MM.1S (cell line): ENCODE data around the gene DIO3.

Experiments
- DNase-seq: peaks from one replicate; pipeline ENCODE4 v3.0.0-alpha.2; 2015
- H2AFZ ChIP-seq: fragments of 300-600 bp; sonication (generic); 2 replicates; pipeline ENCODE4 v1.6.0; 2016; ENCODE audit warnings: antibody characterized with exemption, low read length
- H3F3A ChIP-seq: fragments of 300-600 bp; sonication (generic); 2 replicates; pipeline ENCODE4 v1.6.1; 2016; ENCODE audit warnings: mild to moderate bottlenecking, antibody characterized with exemption, low read length, moderate library complexity, mixed read lengths; ENCODE audit not compliant: insufficient read depth
- H3K27ac ChIP-seq: fragments of 300-600 bp; sonication (generic); 2 replicates; pipeline ENCODE4 v1.5.1; 2016; ENCODE audit warnings: mild to moderate bottlenecking, low read length
- H3K27me3 ChIP-seq: fragments of 300-600 bp; sonication (generic); replicated peaks from 2 replicates; pipeline ENCODE4 v1.6.0; 2016; ENCODE audit warnings: low read length; ENCODE audit not compliant: insufficient read depth
- H3K36me3 ChIP-seq: fragments of 300-600 bp; sonication (generic); replicated peaks from 2 replicates; pipeline ENCODE4 v1.6.1; 2016; ENCODE audit warnings: mild to moderate bottlenecking, low read length, mixed read lengths; ENCODE audit not compliant: insufficient read depth
- H3K4me1 ChIP-seq: fragments of 300-600 bp; sonication (generic); 2 replicates; pipeline ENCODE4 v1.6.1; 2016; ENCODE audit warnings: low read length, mixed read lengths
- H3K4me2 ChIP-seq: fragments of 300-600 bp; sonication (generic); 2 replicates; pipeline ENCODE4 v1.6.0; 2016; ENCODE audit warnings: low read depth, low read length
- H3K4me3 ChIP-seq: fragments of 300-600 bp; sonication (generic); 2 replicates; pipeline ENCODE4 v1.5.1; 2016; ENCODE audit warnings: low read length, mixed read lengths
- H3K79me2 ChIP-seq: fragments of 300-600 bp; sonication (generic); 2 replicates; pipeline ENCODE4 v1.6.1; 2016; ENCODE audit warnings: mixed run types, low read length, mixed read lengths
- H3K9ac ChIP-seq: fragments of 300-600 bp; sonication (generic); 2 replicates; pipeline ENCODE4 v1.6.1; 2016; ENCODE audit warnings: low read length, mixed read lengths
- H3K9me2 ChIP-seq: fragments of 300-600 bp; sonication (generic); replicated peaks from 2 replicates; pipeline ENCODE4 v1.6.1; 2016; ENCODE audit warnings: mild to moderate bottlenecking, low read length, mixed read lengths; ENCODE audit not compliant: insufficient read depth
- H3K9me3 ChIP-seq: fragments of 300-600 bp; sonication (generic); replicated peaks from 2 replicates; pipeline ENCODE4 v1.6.1; 2016; ENCODE audit warnings: mild to moderate bottlenecking, low read length, mixed read lengths; ENCODE audit not compliant: insufficient read depth
- H4K20me1 ChIP-seq: fragments of 300-600 bp; sonication (generic); 2 replicates; pipeline ENCODE4 v1.6.1; 2016; ENCODE audit warnings: mild to moderate bottlenecking, low read length, moderate library complexity, mixed read lengths; ENCODE audit not compliant: insufficient read depth
- EZH2 ChIP-seq: fragments of 300-600 bp; sonication (generic); optimal IDR thresholded peaks from 2 replicates; pipeline ENCODE3; 2017; ENCODE audit warnings: low read depth, mild to moderate bottlenecking, antibody characterized with exemption, low read length, mixed read lengths
- EZH2phosphoT487 ChIP-seq: fragments of 300-600 bp; sonication (generic); IDR thresholded peaks from 2 replicates; pipeline ENCODE4 v1.6.1; 2018; ENCODE audit warnings: antibody characterized with exemption, low read length
- TF ChIP-seq, protein P1 (sequence below): fragments of 300-600 bp; sonication (generic); IDR thresholded peaks from 2 replicates; pipeline ENCODE4 v1.5.1; 2016; ENCODE audit warnings: antibody characterized with exemption, low read length, mixed read lengths

DIO3 gene

GRCh38 chr14:101544550-101544949 is 16.7 kb upstream of the DIO3 start:
- Histone ChIP-seq H3K4me1 (no peaks in the 10 kb centered on the region), H3K4me2 (no peak overlapping the region), H3F3A (no peaks in the 10 kb centered on the region), H3K4me3 (no peak overlapping the region), H3K27me3 (peaks cover 7% of the 10 kb centered on the region; the same call in 1 of the 2 replicates), H3K9me2 (no peaks in the 10 kb centered on the region), H3K9ac (no peak overlapping the region), H3K79me2 (no peaks in the 10 kb centered on the region), H3K9me3 (no peaks in the 10 kb centered on the region), H2AFZ (no peak overlapping the region), H3K36me3 (no peaks in the 10 kb centered on the region), H3K27ac (no peak overlapping the region), H4K20me1 (no peaks in the 10 kb centered on the region)
- TF ChIP-seq, protein P1, sequence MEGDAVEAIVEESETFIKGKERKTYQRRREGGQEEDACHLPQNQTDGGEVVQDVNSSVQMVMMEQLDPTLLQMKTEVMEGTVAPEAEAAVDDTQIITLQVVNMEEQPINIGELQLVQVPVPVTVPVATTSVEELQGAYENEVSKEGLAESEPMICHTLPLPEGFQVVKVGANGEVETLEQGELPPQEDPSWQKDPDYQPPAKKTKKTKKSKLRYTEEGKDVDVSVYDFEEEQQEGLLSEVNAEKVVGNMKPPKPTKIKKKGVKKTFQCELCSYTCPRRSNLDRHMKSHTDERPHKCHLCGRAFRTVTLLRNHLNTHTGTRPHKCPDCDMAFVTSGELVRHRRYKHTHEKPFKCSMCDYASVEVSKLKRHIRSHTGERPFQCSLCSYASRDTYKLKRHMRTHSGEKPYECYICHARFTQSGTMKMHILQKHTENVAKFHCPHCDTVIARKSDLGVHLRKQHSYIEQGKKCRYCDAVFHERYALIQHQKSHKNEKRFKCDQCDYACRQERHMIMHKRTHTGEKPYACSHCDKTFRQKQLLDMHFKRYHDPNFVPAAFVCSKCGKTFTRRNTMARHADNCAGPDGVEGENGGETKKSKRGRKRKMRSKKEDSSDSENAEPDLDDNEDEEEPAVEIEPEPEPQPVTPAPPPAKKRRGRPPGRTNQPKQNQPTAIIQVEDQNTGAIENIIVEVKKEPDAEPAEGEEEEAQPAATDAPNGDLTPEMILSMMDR = no peak
- no peak for DNase-seq

- no peak for DNase-seq
- H3K27me3 ChIP-seq = no peaks in the 10 kb centered on the region; the same call in 1 of the 2 replicates
- no peaks in the 10 kb centered on the region for H3F3A ChIP-seq
- no peaks in the 10 kb centered on the region for H3K79me2 ChIP-seq
- no peaks in the 10 kb centered on the region for H3K9me3 ChIP-seq
- H4K20me1 ChIP-seq = no peaks in the 10 kb centered on the region
- H3K9ac ChIP-seq = no peak overlapping the region
- no peaks in the 10 kb centered on the region for H3K36me3 ChIP-seq
- H3K4me1 ChIP-seq = no peaks in the 10 kb centered on the region
- H3K4me3 ChIP-seq = no peak overlapping the region
- TF ChIP-seq EZH2 (no peak), EZH2phosphoT487 (no peak)
- TF ChIP-seq, protein P1 = no peak
- H3K4me2 ChIP-seq = no peak overlapping the region
- no peak overlapping the region for H3K27ac ChIP-seq
- H3K9me2 ChIP-seq = no peaks in the 10 kb centered on the region
- H2AFZ ChIP-seq = no peak overlapping the region
These were observed 14.6 kb upstream of the DIO3 start for GRCh38 chr14:101546706-101547105.

- H3K4me2 ChIP-seq = no peak overlapping the region
- H3K79me2 ChIP-seq = no peaks in the 10 kb centered on the region
- no peak overlapping the region for H3K9ac ChIP-seq
- H3K9me2 ChIP-seq = no peaks in the 10 kb centered on the region
- no peaks in the 10 kb centered on the region for H3K9me3 ChIP-seq
- no peak overlapping the region for H2AFZ ChIP-seq
- H3K27ac ChIP-seq = no peak overlapping the region
- no peak for DNase-seq
- no peaks in the 10 kb centered on the region for H3F3A ChIP-seq
- TF ChIP-seq, protein P1 = no peak
- no peak for TF ChIP-seq EZH2phosphoT487
- TF ChIP-seq EZH2 = no peak
- no peaks in the 10 kb centered on the region for H3K36me3 ChIP-seq
- no peaks in the 10 kb centered on the region; the same call in 1 of the 2 replicates for H3K27me3 ChIP-seq
- no peak overlapping the region for H3K4me3 ChIP-seq
- no peaks in the 10 kb centered on the region for H3K4me1 ChIP-seq
- H4K20me1 ChIP-seq = no peaks in the 10 kb centered on the region
These were observed 14.1 kb upstream of the DIO3 start for GRCh38 chr14:101547107-101547738.
